GM18507 (cell line): ENCODE data around the gene XPOT.

Source experiments
- DNase-seq: peaks from one replicate; pipeline ENCODE4 v3.0.0; 2011; ENCODE audit warnings: low read depth; ENCODE audit not compliant: insufficient read length; ENCODE audit errors: extremely low spot score
- FAIRE-seq: peaks from 2 replicates; lab custom pipeline; 2011; peaks lifted over from hg19 to GRCh38; lab: Jason Lieb, UNC

Gene XPOT

DNA sequence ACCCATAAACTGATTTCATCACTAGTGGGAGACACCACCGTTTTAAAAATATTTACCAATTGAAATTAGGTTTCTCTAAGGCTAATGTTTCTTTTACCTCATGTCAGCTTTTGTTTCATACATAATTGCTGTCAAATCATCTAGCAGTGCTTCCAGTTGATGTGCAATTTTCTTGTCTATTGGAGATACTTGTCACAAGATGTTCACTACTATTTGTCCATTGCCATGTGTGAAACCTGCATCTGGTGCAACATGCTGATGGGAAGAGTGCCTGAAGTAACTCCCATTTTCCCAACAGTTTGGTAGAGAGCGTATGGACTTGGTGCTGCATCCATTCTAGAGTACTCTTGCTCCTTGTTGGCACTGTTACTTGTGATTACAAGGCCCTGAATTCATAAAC is 9.7 kb downstream of the XPOT start:
- DNase-seq, result no peak
- FAIRE-seq, result no peak

DNA sequence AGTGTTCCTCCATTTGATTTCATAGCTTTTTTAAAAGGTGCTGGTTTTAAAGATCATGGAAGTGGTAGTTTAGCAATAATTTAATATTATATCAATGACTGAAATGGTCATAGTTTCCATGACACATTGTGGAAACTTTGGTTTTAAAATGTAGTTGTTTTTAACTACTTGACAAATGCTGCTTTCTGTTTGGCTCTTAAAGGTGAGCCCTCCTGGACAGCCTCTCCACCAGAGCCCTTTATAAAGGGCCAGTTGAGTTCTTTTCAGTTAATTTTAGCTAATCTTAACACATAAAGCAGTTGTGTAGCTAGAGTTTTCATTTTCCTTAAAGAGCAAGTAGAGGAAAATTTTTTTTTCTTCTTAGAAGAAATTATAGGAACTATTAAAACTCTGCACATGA is 14.0 kb downstream of the XPOT start:
- DNase-seq (no peak), FAIRE-seq (no peak)

DNA sequence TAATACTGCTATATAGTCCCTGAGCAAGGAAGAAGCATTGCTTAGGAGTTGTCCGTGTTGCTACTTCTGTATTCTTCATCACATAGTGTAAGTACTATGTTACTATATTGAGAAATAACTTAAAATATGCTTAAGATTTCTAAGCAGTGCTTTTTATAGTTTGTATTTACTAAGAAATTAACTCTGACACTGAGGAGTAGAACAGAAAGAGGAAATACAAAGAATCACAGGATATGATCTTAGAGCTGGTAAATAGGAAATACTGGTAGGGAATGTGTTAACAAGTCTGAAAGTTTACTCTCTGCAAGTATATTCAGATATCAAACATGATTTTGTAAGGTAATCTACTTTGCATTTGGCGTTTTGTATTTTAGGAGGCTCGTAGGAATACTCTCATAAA is 15.5 kb downstream of the XPOT start:
- no peak for FAIRE-seq

DNA sequence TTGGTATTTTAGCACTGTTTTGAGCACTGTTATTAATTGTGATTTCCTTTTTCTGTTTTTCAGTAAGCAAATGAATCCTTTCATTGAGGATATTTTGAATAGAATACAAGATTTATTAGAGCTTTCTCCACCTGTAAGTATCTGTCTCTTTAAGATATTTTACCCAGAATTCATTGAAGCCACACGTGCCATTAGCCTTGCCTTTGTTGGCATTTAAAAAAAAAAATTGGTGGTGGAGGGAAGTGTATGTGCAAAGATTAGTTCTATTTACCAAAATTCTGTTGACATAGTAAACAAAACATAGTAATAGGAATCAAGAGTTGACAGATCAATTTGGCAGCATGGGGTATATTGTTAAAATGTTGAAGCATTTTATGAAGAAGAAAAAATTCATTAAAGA is 23.8 kb downstream of the XPOT start:
- no peak for DNase-seq
- no peak for FAIRE-seq

More for the DNA sequence above, 15.5 kb downstream of the XPOT start:
- DNase-seq, result no peak

DNA sequence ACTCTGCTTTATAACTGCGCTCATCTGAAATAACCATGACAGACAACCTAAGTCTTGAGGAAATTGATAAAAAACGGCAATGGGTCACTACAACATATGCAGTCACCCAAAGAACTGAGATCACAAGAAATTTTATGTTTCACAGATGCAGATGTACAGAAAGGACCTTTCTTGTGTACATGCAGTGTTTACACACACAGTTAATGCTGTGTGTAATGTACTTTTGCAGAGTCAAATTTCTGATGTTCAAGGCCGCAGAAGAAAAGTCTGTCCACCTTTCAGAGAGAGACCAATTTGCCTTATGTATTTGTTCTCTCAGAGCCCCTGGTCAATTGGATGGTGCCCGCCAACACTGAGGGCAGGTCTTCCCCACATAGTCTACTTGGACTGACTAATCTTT is 24.8 kb downstream of the XPOT start:
- FAIRE-seq (no peak), DNase-seq (no peak)

DNA sequence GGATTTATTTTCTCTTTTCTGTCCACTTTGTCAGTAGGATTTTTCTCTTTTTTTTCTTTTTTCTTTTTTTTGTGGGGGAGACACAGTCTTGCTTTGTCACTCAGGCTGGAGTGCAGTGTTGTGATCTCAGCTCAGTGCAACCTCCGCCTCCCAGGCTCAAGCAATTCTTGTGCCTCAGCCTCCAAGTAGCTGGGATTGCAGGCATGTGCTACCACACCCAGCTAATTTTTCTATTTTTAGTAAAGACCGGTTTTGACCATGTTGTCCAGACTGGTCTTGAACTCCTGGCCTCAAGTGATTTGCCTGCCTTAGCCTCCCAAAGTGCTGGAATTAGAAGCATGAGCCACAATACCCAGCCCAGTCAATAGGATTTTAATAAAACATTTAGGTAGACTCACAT is 26.7 kb downstream of the XPOT start:
- FAIRE-seq (no peak), DNase-seq (no peak)

DNA sequence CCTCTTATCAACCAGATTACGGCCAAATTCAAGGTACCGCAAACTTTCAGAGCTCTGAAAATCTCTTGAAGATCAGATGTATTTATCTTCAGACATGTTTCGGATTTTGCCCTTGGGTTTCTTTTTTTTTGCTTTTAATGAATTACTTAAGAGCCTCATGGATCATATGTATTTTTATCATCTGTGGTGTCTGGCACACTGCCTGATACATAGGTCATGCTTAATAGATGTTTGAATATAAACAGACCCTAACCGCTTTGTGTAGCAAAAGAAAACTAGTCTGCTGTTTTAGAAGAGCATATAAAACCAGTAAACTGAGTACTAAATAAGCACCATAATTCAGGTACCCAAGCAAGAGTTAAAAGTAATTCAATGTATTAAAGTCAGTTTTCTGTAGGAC is 27.6 kb downstream of the XPOT start:
- FAIRE-seq, result no peak
- DNase-seq, result no peak

DNA sequence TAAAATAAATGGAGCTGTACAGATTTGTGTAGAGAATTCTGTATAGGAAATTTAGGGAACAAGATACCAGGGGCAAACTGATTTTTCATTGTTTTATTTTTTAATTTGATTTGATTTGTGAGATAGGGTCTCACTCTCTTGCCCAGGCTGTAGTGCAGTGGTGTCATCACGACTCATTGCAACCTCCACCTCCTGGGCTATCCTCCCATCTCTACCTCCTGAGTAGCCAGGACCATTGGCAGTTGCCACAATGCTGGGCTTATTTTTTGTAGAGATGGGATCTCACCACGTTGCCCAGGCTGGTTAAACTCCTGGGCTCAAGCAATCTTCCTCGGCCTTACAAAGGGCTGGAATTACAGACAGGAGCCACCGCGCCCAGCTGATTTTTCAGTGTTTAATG is 29.7 kb downstream of the XPOT start:
- FAIRE-seq, result no peak
- no peak for DNase-seq

DNA sequence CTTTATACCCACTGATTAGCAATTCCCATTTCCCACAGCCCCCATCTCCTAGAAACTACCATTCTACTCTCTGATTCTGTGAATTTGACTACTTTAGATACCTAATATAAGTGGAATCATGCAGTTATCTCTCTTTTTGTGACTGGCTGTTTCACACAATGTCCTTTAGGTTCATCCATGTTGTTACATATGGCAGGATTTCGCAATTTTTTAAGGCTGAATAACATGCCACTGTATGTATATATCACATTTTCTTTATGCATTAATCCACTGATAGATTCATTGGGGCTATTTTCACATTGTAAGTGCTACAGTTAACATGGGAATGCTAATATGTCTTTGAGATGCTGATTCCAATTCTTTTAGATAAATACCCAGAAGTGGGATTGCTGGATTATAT is 35.9 kb downstream of the XPOT start:
- no peak for FAIRE-seq

DNA sequence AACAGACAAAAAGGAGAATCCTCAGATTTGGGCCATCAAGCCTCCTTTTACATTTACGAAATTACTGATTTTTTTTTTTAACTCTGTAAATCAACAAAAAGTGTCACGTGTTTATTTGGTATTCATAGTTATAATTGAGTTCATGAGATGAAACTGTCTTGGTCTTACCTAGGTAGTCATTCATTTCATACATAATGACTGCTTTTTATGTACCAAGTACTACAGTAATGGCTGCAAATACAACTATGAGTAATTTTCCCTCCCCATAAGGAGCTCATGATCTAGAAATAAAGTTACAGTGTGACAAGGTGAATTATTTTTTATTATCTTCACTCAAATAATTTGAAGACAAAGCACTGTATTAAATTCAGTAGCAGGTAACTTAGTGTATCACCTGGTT is 41.3 kb downstream of the XPOT start:
- DNase-seq (no peak), FAIRE-seq (no peak)

More for the DNA sequence above, 35.9 kb downstream of the XPOT start:
- DNase-seq, result no peak

DNA sequence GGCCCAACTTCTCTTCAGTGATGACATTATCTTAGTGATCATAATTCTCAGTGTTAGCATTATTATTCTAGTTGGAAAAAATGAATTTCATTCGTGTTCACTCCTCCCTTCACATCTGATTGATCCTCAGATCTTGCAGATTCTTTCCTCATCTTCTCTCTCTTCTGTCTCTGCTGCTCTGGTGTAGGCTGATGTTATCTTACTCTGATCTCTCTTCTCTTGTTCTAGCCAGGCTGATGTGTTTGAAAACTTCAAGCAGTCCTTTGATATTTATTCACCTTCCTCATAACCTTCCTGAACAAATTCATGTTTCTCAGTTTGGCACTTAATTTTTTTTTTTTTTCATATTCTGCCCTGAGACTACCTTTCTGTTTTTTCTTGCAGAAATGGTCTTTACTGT is 42.1 kb downstream of the XPOT start:
- no peak for FAIRE-seq

DNA sequence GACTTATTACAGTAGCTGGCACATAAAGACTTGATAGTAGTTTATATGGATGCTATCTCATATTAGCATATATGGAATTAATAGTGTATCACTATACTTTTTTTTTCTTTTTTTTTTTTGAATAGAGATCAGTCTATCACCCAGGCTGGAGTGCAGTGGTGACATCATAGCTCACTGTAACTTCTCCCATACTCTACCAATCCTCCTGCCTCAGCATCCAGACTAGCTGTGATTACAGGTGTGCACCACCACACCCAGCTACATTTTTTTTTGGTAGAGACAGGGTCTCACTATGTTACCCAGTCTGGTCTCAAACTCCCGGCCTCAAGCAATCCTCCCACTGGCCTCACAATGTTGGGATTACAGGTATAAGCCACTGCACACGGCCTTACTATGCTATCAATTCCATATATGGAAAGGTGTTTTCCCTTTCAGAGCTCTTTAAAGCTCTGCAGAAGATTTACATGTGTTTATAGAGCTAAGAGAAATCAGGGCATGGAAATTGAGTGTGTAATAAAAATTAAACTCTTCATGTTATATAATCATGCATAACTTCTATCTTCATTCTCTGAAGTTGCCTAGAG is 46.0 kb downstream of the XPOT start:
- FAIRE-seq (no peak), DNase-seq (no peak)

More for the DNA sequence above, 42.1 kb downstream of the XPOT start:
- DNase-seq, result no peak

DNA sequence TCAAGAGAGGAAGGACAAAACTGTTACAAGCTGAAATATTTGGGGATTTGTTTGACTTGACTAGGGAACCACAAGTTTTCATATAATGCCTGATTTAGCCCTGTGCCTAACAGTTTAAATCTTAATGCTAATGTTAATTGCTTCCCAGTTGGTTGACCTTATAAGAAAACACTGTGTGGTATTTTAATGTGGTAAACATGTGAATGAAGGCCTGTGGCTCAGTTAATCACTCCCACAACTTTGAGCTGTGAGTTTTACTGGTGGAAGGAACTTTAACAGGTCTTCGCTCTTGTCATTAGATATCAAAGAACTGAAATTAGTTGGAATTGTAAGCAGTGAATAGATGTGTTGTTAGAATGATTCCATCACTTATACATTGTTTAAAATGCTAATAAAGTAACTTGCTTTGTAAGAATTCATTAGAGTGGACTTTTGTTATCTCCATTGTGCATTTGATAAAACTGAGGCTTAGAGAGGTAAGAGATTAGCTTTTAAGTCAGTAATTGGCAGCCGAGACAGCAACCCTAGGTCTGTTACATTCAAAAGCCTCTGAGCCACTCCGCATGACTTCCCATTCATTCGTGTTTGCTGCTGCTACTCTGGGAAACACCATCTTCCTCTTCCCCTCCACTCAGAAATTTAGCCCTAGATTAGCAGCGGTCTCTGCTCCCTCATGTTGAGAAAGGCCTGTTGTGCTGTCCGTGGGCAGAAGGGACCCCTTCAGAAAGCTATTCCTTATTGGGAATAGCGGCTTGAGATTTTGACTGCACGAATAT is 46.7 kb downstream of the XPOT start:
- DNase-seq, result no peak
- FAIRE-seq, result peak; percentile 41

DNA sequence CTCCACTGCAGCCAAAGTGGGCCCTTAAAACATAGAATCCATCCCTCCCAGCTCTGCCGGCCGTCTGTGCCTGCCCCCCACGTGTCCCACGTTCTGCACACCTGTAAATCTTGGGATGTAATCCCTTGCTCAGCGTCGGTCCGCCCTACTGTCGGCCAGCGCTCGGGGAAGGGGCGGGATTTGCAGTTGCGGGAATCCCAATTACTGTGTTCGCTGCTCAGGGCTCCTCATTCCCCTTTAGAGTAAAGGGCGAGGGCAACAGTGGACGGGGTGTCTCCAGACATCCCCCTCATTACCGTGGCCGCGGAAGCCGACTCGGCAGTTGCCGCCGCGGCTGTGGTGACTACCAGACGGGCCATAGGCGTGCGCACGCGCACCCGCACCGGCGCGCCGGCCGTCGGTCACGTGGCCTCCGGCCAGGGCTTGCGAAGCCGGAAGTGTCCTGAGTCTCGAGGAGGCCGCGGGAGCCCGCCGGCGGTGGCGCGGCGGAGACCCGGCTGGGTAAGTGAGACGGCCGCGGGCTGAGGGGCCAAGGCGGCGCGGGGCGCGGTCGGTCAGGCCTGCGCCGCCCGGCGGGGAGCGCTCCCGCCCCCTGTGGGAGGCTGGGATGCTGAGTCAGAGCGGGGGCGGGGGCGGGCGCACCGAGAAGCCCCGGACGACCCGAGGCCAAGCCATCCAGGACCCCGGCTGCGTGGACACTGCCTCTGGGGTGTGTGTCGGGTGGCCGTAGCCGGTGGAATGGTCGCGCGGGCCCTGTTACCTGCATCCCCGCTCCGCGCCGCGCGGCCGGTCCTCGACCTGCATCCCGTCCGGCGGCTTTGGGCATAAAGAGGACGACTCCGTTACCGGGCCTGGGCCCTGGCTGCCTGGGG is 47.7 kb downstream of the XPOT start, which contains the start of gene TBK1:
TSS of gene TBK1 (plus strand) at position 434 of the 872 bp plus-strand sequence. CDS start 3,751 bp downstream, outside the sequence.
- peak; percentile 90 for DNase-seq
- FAIRE-seq, result peak; percentile 31

DNA sequence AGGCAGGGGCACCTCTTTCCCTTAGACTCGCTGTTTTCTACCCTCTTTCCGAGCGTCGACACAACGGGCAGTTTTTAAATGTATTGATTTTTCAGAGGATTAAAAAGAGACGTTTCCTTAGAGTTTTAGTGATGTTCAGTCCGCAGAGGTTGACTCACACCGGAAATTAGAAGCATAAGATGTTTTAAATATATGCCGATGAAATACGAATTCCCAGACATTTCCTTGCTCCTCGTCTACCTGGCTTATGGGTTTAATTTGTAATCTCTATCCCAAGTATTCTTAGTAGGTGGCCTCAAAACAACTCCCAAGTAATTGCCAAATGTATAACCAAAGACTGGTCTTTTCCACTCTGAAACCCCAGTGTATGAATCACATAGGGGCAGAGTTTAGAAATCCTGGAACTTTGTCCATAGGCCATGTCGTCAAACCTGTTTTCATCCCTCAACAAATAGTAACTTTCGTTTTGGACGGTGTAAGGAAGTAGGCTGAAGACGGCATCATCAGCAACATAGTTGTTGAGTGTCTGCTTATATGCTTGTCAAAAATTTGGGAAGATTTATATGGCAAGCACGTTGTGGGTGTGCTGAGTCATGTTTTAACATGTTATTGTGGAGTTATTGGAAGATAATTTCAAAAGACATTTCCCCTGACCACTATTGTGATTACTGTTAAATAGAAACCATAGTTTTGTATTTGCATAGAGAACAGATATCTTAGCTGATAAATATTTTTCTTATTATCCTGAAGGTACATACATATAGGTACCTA is 48.6 kb downstream of the XPOT start:
- no peak for DNase-seq
- FAIRE-seq, result peak; percentile 41

DNA sequence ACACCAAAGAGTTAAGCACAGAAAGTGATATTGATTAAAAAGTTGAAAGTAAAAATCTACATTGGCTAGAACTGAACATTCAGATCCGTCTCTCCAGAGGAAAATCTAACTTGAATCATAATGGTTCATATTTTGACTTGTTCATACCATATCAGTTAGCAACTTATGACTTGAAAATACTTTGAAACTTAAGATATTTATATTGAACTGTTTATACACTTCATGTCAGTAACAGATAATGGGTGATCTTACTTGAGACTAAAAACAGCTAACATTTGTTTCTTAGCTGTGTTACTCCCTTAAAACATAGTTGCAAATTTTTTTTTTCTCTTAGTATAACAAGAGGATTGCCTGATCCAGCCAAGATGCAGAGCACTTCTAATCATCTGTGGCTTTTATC is 51.3 kb downstream of the XPOT start:
- no peak for DNase-seq
- no peak for FAIRE-seq

DNA sequence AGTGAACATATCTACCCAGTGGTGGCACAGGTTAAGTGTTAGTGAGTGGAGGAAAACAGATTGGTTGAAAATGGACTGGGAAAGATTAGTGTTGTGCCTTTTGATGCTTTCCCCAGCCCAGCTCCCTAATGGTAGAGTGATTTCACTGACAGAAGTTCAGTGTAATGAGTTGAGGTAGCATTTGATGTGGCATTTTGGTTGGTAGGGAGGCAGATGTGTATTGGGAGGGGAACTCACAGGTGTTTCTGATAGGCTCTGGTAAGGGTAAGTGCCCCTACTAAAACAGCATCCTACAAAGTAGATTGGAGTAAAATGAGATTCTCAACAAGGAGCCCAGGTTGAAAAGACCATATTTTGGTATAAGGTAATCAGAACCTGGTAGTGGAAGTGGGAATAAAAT is 51.9 kb downstream of the XPOT start:
- DNase-seq (no peak), FAIRE-seq (no peak)

DNA sequence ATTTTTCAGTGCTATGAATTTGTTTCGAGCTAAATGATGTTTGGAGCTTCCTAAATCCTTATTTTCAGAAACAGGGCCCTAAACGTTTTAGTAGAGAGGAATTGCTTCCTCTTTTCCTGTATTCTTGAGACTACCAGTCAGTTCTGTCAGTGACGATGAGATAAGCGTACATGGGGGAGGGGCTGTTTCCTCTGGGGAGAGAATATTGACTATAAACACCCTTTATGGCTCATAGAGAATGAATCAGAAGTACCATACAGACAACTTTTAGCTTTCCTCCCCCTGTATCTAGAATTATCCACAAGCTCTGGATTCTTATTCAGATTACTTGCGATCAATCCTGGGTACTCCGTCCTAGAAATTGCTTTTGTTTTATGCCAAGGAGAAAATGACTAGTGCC is 52.8 kb downstream of the XPOT start:
- no peak for FAIRE-seq
- DNase-seq, result no peak

DNA sequence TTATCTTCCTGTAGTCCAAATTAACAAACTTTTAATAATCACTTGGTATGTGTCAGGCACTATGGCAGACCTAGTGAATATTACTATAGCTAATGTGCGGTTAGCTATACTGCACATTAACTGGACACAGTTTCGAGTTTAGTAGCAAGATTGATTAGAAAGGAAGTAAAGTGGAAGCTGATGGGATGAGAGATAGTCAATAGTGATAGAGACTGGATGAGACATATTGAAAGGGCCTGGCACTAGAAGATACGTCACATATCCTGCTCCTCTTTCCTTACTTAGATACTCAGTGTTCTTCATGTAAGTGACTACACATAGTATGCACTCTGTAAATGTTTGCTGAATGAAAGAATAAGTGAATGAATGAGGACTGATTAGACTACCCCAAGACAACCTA is 53.3 kb downstream of the XPOT start:
- FAIRE-seq, result no peak
- DNase-seq, result no peak

DNA sequence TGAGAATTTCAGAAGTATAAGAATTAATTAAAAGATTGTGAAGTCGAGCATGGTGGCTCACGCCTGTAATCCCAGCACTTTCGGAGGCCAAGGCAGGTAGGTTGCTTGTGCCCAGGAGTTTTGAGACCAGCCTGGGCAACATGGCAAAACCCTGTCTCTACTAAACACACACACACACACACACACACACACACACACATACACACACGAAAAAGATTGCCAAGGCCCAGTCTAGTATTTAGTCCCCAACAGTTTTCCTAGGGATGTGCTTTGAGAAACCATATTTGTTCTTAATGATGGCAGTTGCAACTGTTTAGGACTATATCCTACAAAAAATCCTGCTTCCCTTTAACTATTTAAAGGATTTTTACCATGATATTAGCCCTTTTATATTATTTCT is 53.7 kb downstream of the XPOT start:
- FAIRE-seq (no peak), DNase-seq (no peak)
